Activated CD8-positive, alpha-beta memory T cell treated with anti-CD3 and anti-CD28 coated beads for 1 hour (primary cell): ENCODE measurements around the gene HECTD4.

Source experiments
- DNase-seq, 2 donors: peaks; one replicate each; pipeline ENCODE4 v3.0.0-alpha.2; 2020; ENCODE audit warnings: low read depth in 1 of 2; ENCODE audit errors: extremely low read depth in 1 of 2

HECTD4 gene

GRCh38 chr12:112183141-112184021 lies 198.8 kb downstream of the HECTD4 start:
- no peak for DNase-seq

- no peak for DNase-seq
These were observed 199.7 kb downstream of the HECTD4 start for GRCh38 chr12:112182499-112182898.

DNA sequence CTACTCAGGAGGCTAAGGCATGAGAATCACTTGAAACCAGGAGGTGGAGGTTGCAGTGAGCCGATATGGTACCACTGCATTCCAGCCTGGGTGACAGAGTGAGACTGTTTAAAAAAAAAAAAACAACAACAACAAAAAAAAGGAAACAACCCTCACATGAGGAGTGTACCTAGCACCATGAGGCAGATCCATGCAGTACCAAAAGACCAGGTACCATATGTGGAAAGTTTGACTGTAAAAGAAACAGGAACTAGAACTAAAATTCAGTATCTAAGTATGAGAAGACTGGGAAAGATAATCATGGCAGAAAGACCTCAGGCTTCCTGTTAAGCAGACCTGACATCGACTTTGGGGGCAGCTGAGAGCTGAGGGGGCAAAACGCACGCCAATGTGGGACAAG lies 201.8 kb downstream of the HECTD4 start:
- DNase-seq: no peak

GRCh38 chr12:112179916-112180315 lies 202.3 kb downstream of the HECTD4 start:
- DNase-seq: no peak

- DNase-seq: no peak
These were observed 202.9 kb downstream of the HECTD4 start for GRCh38 chr12:112179341-112179740.

GRCh38 chr12:112178796-112179195 lies 203.4 kb downstream of the HECTD4 start:
- DNase-seq: no peak

GRCh38 chr12:112176321-112177010 lies 205.8 kb downstream of the HECTD4 start:
- no peak for DNase-seq

GRCh38 chr12:112175361-112176155 lies 206.7 kb downstream of the HECTD4 start:
- DNase-seq: no peak

DNA sequence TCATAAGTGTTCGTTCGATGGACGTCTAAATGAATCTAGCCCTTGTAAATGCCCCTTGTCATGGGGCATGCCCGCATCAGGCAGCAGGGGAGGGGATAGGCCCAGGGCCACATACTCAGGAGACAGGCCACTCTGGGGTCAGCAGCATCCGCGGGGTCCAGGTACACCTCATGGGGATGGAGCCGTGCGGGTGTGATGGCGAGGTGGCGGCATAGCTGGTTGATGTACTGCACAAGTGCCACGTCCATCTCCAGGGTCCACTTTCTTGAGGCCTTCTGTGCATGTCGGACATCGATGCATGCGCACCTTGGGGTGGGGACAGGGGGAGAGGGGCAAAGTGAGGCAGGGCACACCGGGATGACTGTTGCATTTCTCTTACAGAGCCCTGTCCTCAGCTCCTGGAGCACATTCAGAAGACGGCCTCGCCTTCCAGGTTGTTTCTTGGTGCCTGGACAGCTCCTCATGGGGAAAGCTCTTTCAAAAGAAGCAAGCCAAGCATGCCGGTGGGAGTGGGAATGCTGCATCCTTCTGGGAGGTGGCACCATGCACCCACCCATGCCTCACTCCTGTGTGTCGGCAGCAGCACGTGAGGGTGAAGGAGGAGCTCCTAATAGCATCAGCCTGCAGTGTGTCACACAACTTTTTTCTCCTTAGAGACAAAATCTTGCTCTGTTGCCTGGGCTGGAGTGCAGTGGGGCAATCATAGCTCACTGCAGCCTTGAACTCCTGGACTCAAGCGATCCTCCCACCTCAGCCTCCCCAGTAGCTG lies 209.5 kb downstream of the HECTD4 start:
- DNase-seq: no peak

- no peak for DNase-seq
These were observed 211.1 kb downstream of the HECTD4 start for GRCh38 chr12:112170971-112171596.

GRCh38 chr12:112170376-112170775 lies 211.9 kb downstream of the HECTD4 start:
- peak in 1 of 2 donors; percentile 11 for DNase-seq

GRCh38 chr12:112169966-112170365 lies 212.3 kb downstream of the HECTD4 start:
- no peak for DNase-seq

GRCh38 chr12:112169161-112169872 lies 212.9 kb downstream of the HECTD4 start:
- DNase-seq: no peak

DNA sequence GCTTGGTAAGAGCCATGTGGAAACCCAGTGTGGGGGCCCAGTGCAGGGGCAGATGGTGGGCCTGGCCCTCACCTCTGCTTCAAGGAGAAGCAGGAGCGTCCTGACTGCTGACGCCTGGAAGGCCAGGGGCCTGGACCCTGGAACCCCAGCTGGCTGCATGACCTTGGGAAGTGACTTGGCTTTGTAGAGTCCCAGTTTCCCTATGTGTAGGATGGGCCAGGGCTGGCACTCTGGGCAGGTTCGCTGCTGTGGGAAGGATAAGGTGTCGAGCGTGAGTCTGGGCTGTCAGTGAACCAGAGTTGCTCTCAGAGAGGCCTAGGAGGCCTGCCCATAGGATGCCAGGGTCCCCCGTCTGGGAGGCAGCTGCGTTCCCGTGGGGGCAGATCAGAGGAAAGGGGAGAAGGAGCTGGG lies 213.7 kb downstream of the HECTD4 start:
- DNase-seq: no peak

GRCh38 chr12:112167718-112168525 lies 214.3 kb downstream of the HECTD4 start:
- no peak for DNase-seq

DNA sequence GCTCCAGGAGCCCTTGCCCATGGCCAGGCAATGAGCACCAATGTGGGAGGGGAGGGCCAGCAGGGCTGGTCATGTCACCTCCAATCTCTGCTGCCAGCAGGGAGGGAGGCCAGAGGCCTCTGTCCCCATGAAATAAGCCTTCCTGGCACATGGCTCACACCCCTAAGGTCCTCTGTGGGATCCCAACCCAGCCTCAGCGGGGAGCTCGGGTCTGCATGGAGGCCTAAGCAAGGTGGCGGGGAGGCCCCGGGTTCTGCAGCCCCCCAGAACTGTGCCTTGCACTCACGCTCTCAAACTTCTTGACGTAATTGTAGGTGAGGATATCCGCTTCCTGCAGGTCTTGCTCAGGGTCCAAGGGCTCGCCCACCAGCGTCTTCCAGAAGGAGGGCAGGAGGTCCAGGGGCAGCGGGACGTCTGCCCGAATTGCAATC lies 215.2 kb downstream of the HECTD4 start:
- no peak for DNase-seq

GRCh38 chr12:112166051-112167015 lies 215.9 kb downstream of the HECTD4 start:
- DNase-seq: no peak
